Ovary (tissue), 9 donors: ENCODE data around the gene RPL13. TPM values are rescaled to one million over a fixed set of nuclear protein-coding genes. Genes with fewer than 3 reads are reported as not detected.

ENCODE experiments used
- DNase-seq, 5 donors: peaks; one replicate each; pipeline ENCODE4 v3.0.0-alpha.2; 2019 to 2020
- H3K27ac ChIP-seq, 2 donors: fragments of 200-600 bp; one replicate each; pipeline versions ENCODE4 v1.5.1 to v1.8.0; 2019 to 2022
- H3K27me3 ChIP-seq: fragments of 200-600 bp; one replicate; pipeline ENCODE4 v1.8.0; 2022
- H3K36me3 ChIP-seq: fragments of 200-600 bp; sonication (generic); one replicate; pipeline ENCODE4 v1.5.1; 2019
- H3K4me1 ChIP-seq: one replicate; pipeline ENCODE4 v1.8.1; 2013; ENCODE audit warnings: mild to moderate bottlenecking, moderate library complexity; ENCODE audit not compliant: insufficient read depth
- H3K4me3 ChIP-seq: fragments of 200-600 bp; sonication (generic); one replicate; pipeline ENCODE4 v1.5.1; 2017
- H3K9me3 ChIP-seq, 2 donors: fragments of 200-600 bp in 1 of 2; sonication (generic) in 1 of 2; one replicate each; pipeline versions ENCODE4 v1.5.1 to v1.8.1; 2013 to 2019; ENCODE audit warnings: mild to moderate bottlenecking in 1 of 2, moderate library complexity in 1 of 2
- CTCF ChIP-seq, 3 donors: fragments of 450-650 bp in 2 of 3; fragments of 200-600 bp in 1 of 3; IDR thresholded peaks; one replicate each; pipeline versions ENCODE4 v1.5.1 to v1.8.0; 2016 to 2022; ENCODE audit warnings: antibody characterized with exemption in 3 of 3, mild to moderate bottlenecking in 1 of 3
- EP300 ChIP-seq: sonication (generic); formaldehyde crosslinking; IDR thresholded peaks from one replicate; pipeline ENCODE4 v1.6.1; 2017; ENCODE audit warnings: antibody characterized with exemption
- POLR2A ChIP-seq: fragments of 450-650 bp; IDR thresholded peaks from one replicate; pipeline ENCODE4 v1.6.1; 2017; ENCODE audit warnings: antibody characterized with exemption, mild to moderate bottlenecking, moderate library complexity
- WGBS, 3 donors: extraction: QIAGEN DNeasy Blood & Tissue Kit in 1 of 3; methylation state at CpG; one replicate each; pipeline versions ENCODE4 v1.1.5 to v1.1.7; 2013 to 2017; 5-methylcytosine and 5-hydroxymethylcytosine counted together
- intact Hi-C, 4 donors: fragments of 100-400 bp; cut with DNase I; formaldehyde crosslinking; loops; one replicate each; pipeline versions ENCODE4 v1.11.0 to v1.15.1; 2022 to 2023
- polyA plus RNA-seq, 2 donors: library from polyadenylated mRNA; stranded (reverse); fragments of 200-250 nt in 1 of 2; fragments of 350-450 nt in 1 of 2; fragmentation: Illumina TruSeq in 1 of 2; extraction: RNeasy Lipid Tissue Mini Kit (QIAGEN cat#74804) in 1 of 2; gene quantifications; one replicate each; pipeline ENCODE4 v1.2.3, GENCODE V29; 2013 to 2014
- small RNA-seq: library from RNA; depleted of rRNA; stranded (forward); fragments of <200 nt; gene quantifications from one replicate; pipeline ENCODE3, GENCODE V24; 2016
- total RNA-seq, 7 donors: library from RNA; depleted of rRNA in 2 of 7; stranded (reverse); fragments of >200 nt in 2 of 7; fragmentation: NEBNext Ultra II Directional in 3 of 7; extraction: Animal tissue kit (Norgen Biotek cat#: 25700) in 3 of 7; gene quantifications; one replicate each; pipeline versions ENCODE4 v1.1.0 to v1.2.4, GENCODE V29; 2016 to 2023
- donor health status: DM: no; HTN: no; CAD: no; lungs with moderate emphysema.
- donor health status: DM: no; HTN: no; CAD: no.
- donor health status: Bipolar disorder and iron deficiency.
- donor health status: DM: yes; HTN: yes; CAD: no.
- donor health status: DM: no; HTN: no; CAD: no.
- donor health status: DM: yes; HTN: yes; CAD: no.

RPL13 gene
- total and polyA plus RNA-seq, 9 donors, result 1,317 to 21,366 (median 5,883) TPM

DNA sequence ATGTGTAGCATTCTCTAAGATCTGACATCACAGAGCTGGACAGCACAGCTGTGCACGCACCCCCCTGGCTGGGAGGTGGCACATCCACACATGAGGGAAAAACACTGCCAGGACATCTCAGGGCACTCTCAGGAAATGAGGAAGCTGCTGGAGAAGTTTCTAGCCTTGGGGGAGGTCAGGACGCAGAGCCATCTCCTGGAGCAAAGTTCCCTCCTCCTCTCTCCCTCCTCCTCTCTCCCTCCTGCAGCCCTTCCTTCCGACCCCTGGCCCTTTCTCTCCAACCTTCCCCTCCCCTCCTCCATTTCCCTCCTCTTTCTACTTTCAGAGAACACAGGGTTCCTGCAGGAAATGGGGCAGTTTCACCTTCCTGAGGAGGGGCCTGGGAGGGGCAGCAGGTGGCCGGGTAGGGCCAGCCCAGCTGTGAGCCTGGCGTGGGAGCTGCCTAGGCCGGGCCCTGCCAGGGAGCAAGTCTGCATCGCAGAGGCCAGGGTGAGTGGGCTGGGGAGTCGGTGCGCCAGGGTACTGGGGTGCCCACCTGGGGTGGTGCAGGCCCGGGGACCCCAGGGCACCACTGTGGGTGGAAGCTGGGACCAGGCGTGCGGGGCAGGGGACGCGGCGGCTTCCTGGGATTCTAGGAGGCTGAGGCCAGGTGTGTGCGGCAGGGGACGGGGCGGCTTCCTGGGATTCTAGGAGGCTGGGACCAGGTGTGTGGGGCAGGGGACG lies 52.9 kb downstream of the RPL13 start, which contains the start of gene DPEP1:
TSS of gene DPEP1 (plus strand) at position 412 of the 723 bp plus-strand sequence. CDS start 16,769 bp downstream, outside the sequence.
- no peak within 1 kb of the TSS for H3K27ac ChIP-seq
- DNase-seq, result no peak

GRCh38 chr16:89613954-89614459 lies 53.5 kb downstream of the RPL13 start:
- Histone ChIP-seq H3K4me1 (no peaks in the 10 kb centered on the region), H3K27me3 (no peaks in the 10 kb centered on the region), H3K36me3 (no peaks in the 10 kb centered on the region), H3K9me3 (no peaks in the 10 kb centered on the region), H3K27ac (no peak overlapping the region), H3K4me3 (no peak overlapping the region)
- WGBS, 3 donors, result 81 to 88% (median 88%) methylated on average over 22 of the region's 22 CpGs
- intact Hi-C loops, result no loop called here
- TF ChIP-seq POLR2A, result no peak
- no peak for TF ChIP-seq EP300
- DNase-seq, result no peak

More for the DNA sequence above, 52.9 kb downstream of the RPL13 start, which contains the start of gene DPEP1:
- TF ChIP-seq EP300 (no peak), CTCF (IDR thresholded peaks at IDR 0.05) (no peak), POLR2A (no peak)
- Histone ChIP-seq H3K36me3 (no peaks in the 10 kb centered on the region), H3K27me3 (no peaks in the 10 kb centered on the region), H3K4me1 (no peaks in the 10 kb centered on the region), H3K4me3 (no peak within 1 kb of the TSS), H3K9me3 (no peaks in the 10 kb centered on the region)
- intact Hi-C loops, result no loop called here
- 55 to 62% (median 58%) methylated on average over 18 to 19 of the region's 19 CpGs for WGBS, 3 donors

Small RNA genes lying within 50 kb of the gene (small RNA-seq; reads per million reads assigned to genes)
- gene SNORD68, result not detected

Other genes with a start within 250 kb of the RPL13 start
- 100 to 1,000 TPM in 5 of 7 donors, 10 to 100 TPM in 2; 56.1 to 188 (median 123) TPM for gene ANKRD11, start 70.1 kb upstream of the RPL13 start, total RNA-seq
- 10 to 100 TPM; 52.1 to 68.5 TPM for gene ANKRD11, start 70.1 kb upstream of the RPL13 start, polyA plus RNA-seq
- 100 to 1,000 TPM in 3 of 7 donors, 10 to 100 TPM in 4; 73.5 to 145 (median 96.0) TPM for gene SPG7, start 52.3 kb upstream of the RPL13 start, total RNA-seq
- gene SPG7, start 52.3 kb upstream of the RPL13 start, polyA plus RNA-seq, result 10 to 100 TPM; 48.9 to 76.7 TPM
- 1 to 10 TPM in 3 of 7 donors, under 1 TPM in 3, not detected in 1; 0.36 to 4.0 (median 1.2) TPM for gene CPNE7, start 15.1 kb downstream of the RPL13 start, total RNA-seq
- under 1 TPM in 1 of 2 donors, not detected in 1; 0.90 TPM for gene CPNE7, start 15.1 kb downstream of the RPL13 start, polyA plus RNA-seq
- 1 to 10 TPM in 3 of 7 donors, under 1 TPM in 3, not detected in 1; 0.30 to 5.7 (median 1.3) TPM for gene DPEP1, start 53.0 kb downstream of the RPL13 start, total RNA-seq
- 1 to 10 TPM in 1 of 2 donors, under 1 TPM in 1; 0.35 to 3.3 TPM for gene DPEP1, start 53.0 kb downstream of the RPL13 start, polyA plus RNA-seq
- 10 to 100 TPM; 36.0 to 76.8 (median 54.2) TPM for gene CHMP1A, start 97.0 kb downstream of the RPL13 start, total RNA-seq
- gene CHMP1A, start 97.0 kb downstream of the RPL13 start, polyA plus RNA-seq, result 10 to 100 TPM; 13.2 to 49.2 TPM
- 1 to 10 TPM; 1.5 to 8.2 (median 5.8) TPM for gene SPATA33, start 97.2 kb downstream of the RPL13 start, total RNA-seq
- 1 to 10 TPM; 3.4 to 3.7 TPM for gene SPATA33, start 97.2 kb downstream of the RPL13 start, polyA plus RNA-seq
- 10 to 100 TPM; 22.8 to 62.1 (median 51.9) TPM for gene CDK10, start 126.0 kb downstream of the RPL13 start, total RNA-seq
- gene CDK10, start 126.0 kb downstream of the RPL13 start, polyA plus RNA-seq, result 10 to 100 TPM; 16.9 to 54.5 TPM
- gene SPATA2L, start 141.0 kb downstream of the RPL13 start, total RNA-seq, result 10 to 100 TPM in 4 of 7 donors, 1 to 10 TPM in 3; 3.6 to 29.8 (median 11.1) TPM
- 1 to 10 TPM in 1 of 2 donors, under 1 TPM in 1; 0.42 to 4.8 TPM for gene SPATA2L, start 141.0 kb downstream of the RPL13 start, polyA plus RNA-seq
- 10 to 100 TPM in 4 of 7 donors, 1 to 10 TPM in 3; 4.2 to 15.5 (median 10.0) TPM for gene VPS9D1, start 160.2 kb downstream of the RPL13 start, total RNA-seq
- gene VPS9D1, start 160.2 kb downstream of the RPL13 start, polyA plus RNA-seq, result 1 to 10 TPM in 1 of 2 donors, under 1 TPM in 1; 0.50 to 9.7 TPM
- 10 to 100 TPM; 21.7 to 39.9 (median 28.3) TPM for gene ZNF276, start 160.9 kb downstream of the RPL13 start, total RNA-seq
- gene ZNF276, start 160.9 kb downstream of the RPL13 start, polyA plus RNA-seq, result 10 to 100 TPM in 1 of 2 donors, 1 to 10 TPM in 1; 7.1 to 25.2 TPM